H9 (cell line): ENCODE measurements around the gene GUCA1C. TPM values are rescaled to one million over a fixed set of nuclear protein-coding genes. Genes with fewer than 3 reads are reported as not detected.
A peak's percentile ranks its signal among the peaks of the same experiment; 100 is the strongest.

Source experiments
- DNase-seq: peaks from one replicate; pipeline ENCODE4 v3.0.0-alpha.2; 2017
- H2AFZ ChIP-seq: one replicate; pipeline ENCODE4 v1.6.1; 2013; ENCODE audit warnings: mild to moderate bottlenecking, low read length, control low read depth, moderate library complexity
- H2AK5ac ChIP-seq: 2 replicates; pipeline ENCODE4 v1.6.1; 2013; ENCODE audit warnings: low read length, control low read depth, mixed read lengths; ENCODE audit not compliant: insufficient read length
- H2BK120ac ChIP-seq: one replicate; pipeline ENCODE4 v1.6.1; 2013; ENCODE audit warnings: low read depth, mild to moderate bottlenecking, low read length, control low read depth, inconsistent platforms; ENCODE audit not compliant: poor library complexity, severe bottlenecking
- H2BK12ac ChIP-seq: 2 replicates; pipeline ENCODE4 v1.6.1; 2013; ENCODE audit warnings: low read length, control low read depth, mixed read lengths, low read depth; ENCODE audit not compliant: insufficient read length
- H2BK15ac ChIP-seq: 2 replicates; pipeline ENCODE4 v1.6.1; 2013; ENCODE audit warnings: low read depth, low read length, control low read depth
- H2BK20ac ChIP-seq: one replicate; pipeline ENCODE4 v1.6.1; 2013; ENCODE audit warnings: low read depth, mild to moderate bottlenecking, low read length, control low read depth, inconsistent platforms; ENCODE audit not compliant: poor library complexity, severe bottlenecking
- H2BK5ac ChIP-seq: 2 replicates; pipeline ENCODE4 v1.6.1; 2013; ENCODE audit warnings: low read length, control low read depth, mixed read lengths; ENCODE audit not compliant: insufficient read length
- H3K14ac ChIP-seq: 2 replicates; pipeline ENCODE4 v1.6.1; 2013; ENCODE audit warnings: low read length, control low read depth; ENCODE audit not compliant: insufficient read depth
- H3K18ac ChIP-seq: 2 replicates; pipeline ENCODE4 v1.6.1; 2013; ENCODE audit warnings: low read depth, mild to moderate bottlenecking, mixed read lengths, low read length, control low read depth; ENCODE audit not compliant: insufficient read length
- H3K23ac ChIP-seq: 2 replicates; pipeline ENCODE4 v1.6.1; 2013; ENCODE audit warnings: low read length, control low read depth, mixed read lengths, low read depth; ENCODE audit not compliant: insufficient read length
- H3K23me2 ChIP-seq: 2 replicates; pipeline ENCODE4 v1.6.1; 2013; ENCODE audit warnings: low read depth, mild to moderate bottlenecking, mixed read lengths, low read length, control low read depth; ENCODE audit not compliant: insufficient read length, poor library complexity, severe bottlenecking
- H3K27ac ChIP-seq: 2 replicates; pipeline ENCODE4 v1.5.1; 2013; ENCODE audit warnings: low read length, control low read depth, mixed read lengths, low read depth; ENCODE audit not compliant: insufficient read length
- H3K27me3 ChIP-seq: 2 replicates; pipeline ENCODE4 v1.6.1; 2013; ENCODE audit warnings: low read length, control low read depth, inconsistent platforms; ENCODE audit not compliant: insufficient read depth
- H3K4ac ChIP-seq: 2 replicates; pipeline ENCODE4 v1.6.1; 2013; ENCODE audit warnings: low read depth, mild to moderate bottlenecking, control low read depth, inconsistent platforms, low read length, moderate library complexity
- H3K4me1 ChIP-seq: 2 replicates; pipeline ENCODE4 v1.6.1; 2013; ENCODE audit warnings: low read length, control low read depth, inconsistent platforms; ENCODE audit not compliant: insufficient read depth
- H3K4me2 ChIP-seq: 2 replicates; pipeline ENCODE4 v1.6.1; 2013; ENCODE audit warnings: low read length, control low read depth, mixed read lengths; ENCODE audit not compliant: insufficient read length, insufficient read depth
- H3K56ac ChIP-seq: 2 replicates; pipeline ENCODE4 v1.6.1; 2013; ENCODE audit warnings: low read depth, mild to moderate bottlenecking, mixed read lengths, low read length, control low read depth; ENCODE audit not compliant: insufficient read length
- H3K79me1 ChIP-seq: 2 replicates; pipeline ENCODE4 v1.6.1; 2013; ENCODE audit warnings: low read depth, mild to moderate bottlenecking, moderate library complexity, low read length, control low read depth, inconsistent platforms; ENCODE audit not compliant: insufficient read depth, poor library complexity, severe bottlenecking
- H3K79me2 ChIP-seq: 2 replicates; pipeline ENCODE4 v1.6.1; 2013; ENCODE audit warnings: low read length, control low read depth, inconsistent platforms; ENCODE audit not compliant: insufficient read depth
- H3K9ac ChIP-seq: 2 replicates; pipeline ENCODE4 v1.6.1; 2013; ENCODE audit warnings: low read length, control low read depth, mixed read lengths; ENCODE audit not compliant: insufficient read length; ENCODE audit errors: extremely low read depth
- H3K9me3 ChIP-seq: one replicate; pipeline ENCODE4 v1.6.1; 2013; ENCODE audit warnings: low read depth, low read length, inconsistent platforms; ENCODE audit not compliant: control insufficient read depth
- H3T11ph ChIP-seq: one replicate; pipeline ENCODE4 v1.6.1; 2013; ENCODE audit warnings: mild to moderate bottlenecking, low read length, control low read depth, inconsistent platforms
- H4K20me1 ChIP-seq: one replicate; pipeline ENCODE4 v1.6.1; 2013; ENCODE audit not compliant: control insufficient read depth, insufficient read length, insufficient read depth
- H4K5ac ChIP-seq: 2 replicates; pipeline ENCODE4 v1.6.1; 2013; ENCODE audit warnings: low read depth, mild to moderate bottlenecking, mixed read lengths, low read length, control low read depth; ENCODE audit not compliant: insufficient read length
- H4K8ac ChIP-seq: replicated peaks from 2 replicates; pipeline ENCODE4 v1.6.1; 2013; ENCODE audit warnings: low read length, control low read depth, mixed read lengths, low read depth; ENCODE audit not compliant: insufficient read length
- H4K91ac ChIP-seq: 2 replicates; pipeline ENCODE4 v1.6.1; 2013; ENCODE audit warnings: low read depth, mild to moderate bottlenecking, moderate library complexity, mixed read lengths, low read length, control low read depth; ENCODE audit not compliant: insufficient read length
- H3K27ac Mint-ChIP-seq, 3 experiments: 2 replicates in 2 of 3; 3 replicates in 1 of 3; pipeline ENCODE4 v1.8.0; 2020 to 2021; ENCODE audit warnings: mixed read lengths in 3 of 3, mild to moderate bottlenecking in 1 of 3, moderate library complexity in 1 of 3
- H3K27me3 Mint-ChIP-seq: 2 replicates; pipeline ENCODE4 v1.8.0; 2021; ENCODE audit warnings: low read depth, mild to moderate bottlenecking, moderate library complexity, mixed read lengths
- H3K36me3 Mint-ChIP-seq, 3 experiments: 2 replicates in 2 of 3; 3 replicates in 1 of 3; pipeline ENCODE4 v1.8.0; 2020 to 2021; ENCODE audit warnings: low read depth in 3 of 3, mixed read lengths in 3 of 3; ENCODE audit not compliant: insufficient read depth in 1 of 3
- H3K4me1 Mint-ChIP-seq, 2 experiments: 2 replicates each; pipeline ENCODE4 v1.8.0; 2020; ENCODE audit warnings: mixed read lengths in 2 of 2
- H3K4me3 Mint-ChIP-seq, 2 experiments: 2 replicates in 1 of 2; 3 replicates in 1 of 2; pipeline ENCODE4 v1.8.0; 2020 to 2021; ENCODE audit warnings: mild to moderate bottlenecking in 2 of 2, mixed read lengths in 2 of 2, moderate library complexity in 1 of 2
- H3K9me3 Mint-ChIP-seq, 2 experiments: 2 replicates in 1 of 2; 3 replicates in 1 of 2; pipeline ENCODE4 v1.8.0; 2020; ENCODE audit warnings: mild to moderate bottlenecking in 2 of 2, mixed read lengths in 2 of 2, moderate library complexity in 1 of 2
- WGBS: extraction: QIAGEN DNeasy Blood & Tissue Kit; methylation state at CpG from one replicate; pipeline ENCODE4 v1.1.7; 2013; ENCODE audit warnings: missing lambda C conversion rate, low lambda C conversion rate, mixed read lengths; ENCODE audit not compliant: insufficient read length; ENCODE audit errors: extremely low coverage; 5-methylcytosine and 5-hydroxymethylcytosine counted together
- total RNA-seq: library from RNA; stranded (reverse); gene quantifications from 2 replicates; pipeline ENCODE4 v1.2.1, GENCODE V29; 2021
- TF ChIP-seq, protein P1 (sequence below): fragments of 200-600 bp; sonication (generic); conservative IDR thresholded peaks from 3 replicates; pipeline ENCODE4 v1.8.0; 2021; ENCODE audit warnings: antibody characterized with exemption, mild to moderate bottlenecking

The GUCA1C gene
- total RNA-seq, 1 experiment from 2014 or later: not detected

DNA sequence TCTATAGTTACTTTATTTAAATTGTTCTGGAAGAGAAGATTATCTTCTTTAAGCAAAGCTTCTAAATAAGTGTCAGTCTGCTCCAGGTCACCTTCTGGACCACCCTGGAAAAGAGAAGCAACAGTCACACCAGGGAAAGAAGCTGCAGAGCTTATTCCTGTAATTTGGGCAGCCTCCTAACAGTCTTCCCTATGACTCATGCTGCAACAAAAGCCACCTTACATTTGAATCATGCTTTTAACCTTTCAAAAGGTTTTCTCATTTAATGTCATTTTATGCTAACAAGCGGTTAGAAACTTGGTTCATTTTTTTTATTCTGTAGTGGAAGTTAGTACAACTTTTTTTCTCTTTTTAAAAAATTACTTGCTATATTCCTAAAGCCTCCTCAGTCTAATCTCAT, 5.3 kb upstream of the GUCA1C start:
- H3K27me3 Mint-ChIP-seq: no peaks in the 10 kb centered on the region
- H2AK5ac ChIP-seq: no peak overlapping the region
- H3K14ac ChIP-seq: no peak overlapping the region
- no peaks in the 10 kb centered on the region for H4K20me1 ChIP-seq
- DNase-seq: no peak
- no peak overlapping the region for H3K4ac ChIP-seq
- no peak overlapping the region for H2AFZ ChIP-seq
- no peak overlapping the region for H3K56ac ChIP-seq
- H4K91ac ChIP-seq: no peak overlapping the region
- peaks cover 8% of the 10 kb centered on the region in 2 experiments for H3K4me1 Mint-ChIP-seq
- no peak overlapping the region for H2BK120ac ChIP-seq
- no peak overlapping the region for H3K4me3 Mint-ChIP-seq
- H2BK20ac ChIP-seq: no peak overlapping the region
- TF ChIP-seq, protein P1, sequence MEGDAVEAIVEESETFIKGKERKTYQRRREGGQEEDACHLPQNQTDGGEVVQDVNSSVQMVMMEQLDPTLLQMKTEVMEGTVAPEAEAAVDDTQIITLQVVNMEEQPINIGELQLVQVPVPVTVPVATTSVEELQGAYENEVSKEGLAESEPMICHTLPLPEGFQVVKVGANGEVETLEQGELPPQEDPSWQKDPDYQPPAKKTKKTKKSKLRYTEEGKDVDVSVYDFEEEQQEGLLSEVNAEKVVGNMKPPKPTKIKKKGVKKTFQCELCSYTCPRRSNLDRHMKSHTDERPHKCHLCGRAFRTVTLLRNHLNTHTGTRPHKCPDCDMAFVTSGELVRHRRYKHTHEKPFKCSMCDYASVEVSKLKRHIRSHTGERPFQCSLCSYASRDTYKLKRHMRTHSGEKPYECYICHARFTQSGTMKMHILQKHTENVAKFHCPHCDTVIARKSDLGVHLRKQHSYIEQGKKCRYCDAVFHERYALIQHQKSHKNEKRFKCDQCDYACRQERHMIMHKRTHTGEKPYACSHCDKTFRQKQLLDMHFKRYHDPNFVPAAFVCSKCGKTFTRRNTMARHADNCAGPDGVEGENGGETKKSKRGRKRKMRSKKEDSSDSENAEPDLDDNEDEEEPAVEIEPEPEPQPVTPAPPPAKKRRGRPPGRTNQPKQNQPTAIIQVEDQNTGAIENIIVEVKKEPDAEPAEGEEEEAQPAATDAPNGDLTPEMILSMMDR: no peak
- H3K9ac ChIP-seq: no peak overlapping the region
- no peaks in the 10 kb centered on the region for H3K9me3 Mint-ChIP-seq
- WGBS: no CpG with 5 or more reads among the region's 1 CpG
- H3K23ac ChIP-seq: no peak overlapping the region
- no peak overlapping the region for H3K4me2 ChIP-seq
- H2BK5ac ChIP-seq: no peak overlapping the region
- no peak overlapping the region for H2BK15ac ChIP-seq
- H3K4me1 ChIP-seq: no peaks in the 10 kb centered on the region
- no peaks in the 10 kb centered on the region for H3K23me2 ChIP-seq
- H4K5ac ChIP-seq: no peak overlapping the region
- no peaks in the 10 kb centered on the region for H3K79me1 ChIP-seq
- no peaks in the 10 kb centered on the region for H3K9me3 ChIP-seq
- H3K18ac ChIP-seq: no peak overlapping the region
- H3K36me3 Mint-ChIP-seq: no peaks in the 10 kb centered on the region
- no peak overlapping the region for H4K8ac ChIP-seq
- no peaks in the 10 kb centered on the region for H3K79me2 ChIP-seq
- no peak overlapping the region for H3K27ac ChIP-seq
- H3T11ph ChIP-seq: no peak overlapping the region
- no peak overlapping the region for H2BK12ac ChIP-seq
- no peaks in the 10 kb centered on the region for H3K27me3 ChIP-seq
- peak overlapping the region in 1 of 3 experiments; percentile 37; a peak in 1 of 7 replicates for H3K27ac Mint-ChIP-seq
